ENCODE data around the gene GSTA3.
A peak's percentile ranks its signal among the peaks of the same experiment; 100 is the strongest.

The GSTA3 gene

GRCh38 chr6:52856137-52856536 lies 53.4 kb downstream of the GSTA3 start:
- DNase-seq, result peak; percentile 81

- DNase-seq, result no peak
These were observed 60.4 kb downstream of the GSTA3 start for GRCh38 chr6:52849137-52849536.
